ENCODE results near the gene ZSCAN21.
"Not testable (repeated sequence)": the region's sequence is repeated elsewhere in the genome, so short reads cannot be mapped to it uniquely, and the experiment has no call there.

Gene ZSCAN21

DNA sequence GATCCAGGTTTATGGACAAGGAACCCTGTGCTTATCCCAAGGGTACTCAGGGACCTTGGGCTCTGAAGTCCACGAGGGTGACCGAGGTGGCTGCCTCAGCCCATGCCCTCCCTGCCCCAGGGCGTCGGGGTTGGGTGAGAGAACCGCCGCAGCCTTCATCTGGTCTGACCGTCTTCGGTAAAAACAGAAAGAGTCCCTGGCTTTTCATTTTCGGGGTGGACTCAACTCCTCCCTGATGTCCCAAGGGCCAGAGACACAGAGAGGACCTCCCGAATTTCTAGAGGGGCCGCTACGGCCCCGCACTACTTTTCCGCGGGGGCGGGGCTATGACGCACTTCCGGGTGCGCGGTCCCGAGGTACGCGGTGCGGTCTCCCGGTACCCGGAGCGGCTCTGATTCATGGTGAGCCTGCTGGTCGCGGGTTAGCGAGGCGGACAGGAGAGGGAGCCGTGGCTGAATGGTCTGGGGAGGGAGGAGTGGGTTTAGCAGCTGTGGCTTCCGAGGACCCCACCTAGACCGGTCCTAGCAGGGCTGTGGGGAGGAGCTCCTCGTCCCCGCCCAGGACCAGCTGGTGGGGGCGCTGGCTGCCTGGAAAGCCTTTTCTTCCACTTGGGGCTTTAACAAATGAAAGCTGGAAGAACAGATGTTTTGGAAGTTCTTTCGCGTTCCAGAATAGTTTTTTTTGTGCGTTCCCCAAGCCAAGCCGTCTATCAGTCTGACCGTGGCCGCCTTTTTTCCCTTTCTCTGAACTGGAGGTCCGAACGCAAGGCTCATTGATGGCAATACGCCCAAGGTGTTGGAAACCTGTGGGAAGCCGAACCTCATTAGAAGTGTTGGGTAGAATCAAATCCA is at the start of gene ZSCAN21:
TSS of gene ZSCAN21 (plus strand) at position 334 of the 851 bp plus-strand sequence. CDS start 7,233 bp downstream, outside the sequence.
- DNase-seq: peak; percentile 53 to 68

DNA sequence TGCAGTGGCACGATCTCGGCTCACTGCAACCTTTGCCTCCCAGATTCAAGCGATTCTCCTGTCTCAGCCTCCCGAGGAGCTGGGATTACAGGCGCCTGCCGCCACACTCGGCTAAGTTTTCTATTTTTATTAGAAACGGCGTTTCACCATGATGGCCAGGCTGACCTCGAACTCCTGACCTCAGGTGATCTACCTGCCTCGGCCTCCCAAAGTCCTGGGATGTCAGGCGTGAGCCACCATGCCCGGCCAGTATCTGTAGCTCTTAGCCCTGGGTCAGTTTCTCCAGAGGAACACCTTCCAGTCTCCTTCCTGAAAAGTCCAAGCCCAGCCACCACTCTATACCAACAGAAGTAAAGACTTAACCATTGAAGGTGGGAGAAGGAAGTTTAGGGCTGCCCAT is 49.3 kb upstream of the ZSCAN21 start:
- DNase-seq: no peak

DNA sequence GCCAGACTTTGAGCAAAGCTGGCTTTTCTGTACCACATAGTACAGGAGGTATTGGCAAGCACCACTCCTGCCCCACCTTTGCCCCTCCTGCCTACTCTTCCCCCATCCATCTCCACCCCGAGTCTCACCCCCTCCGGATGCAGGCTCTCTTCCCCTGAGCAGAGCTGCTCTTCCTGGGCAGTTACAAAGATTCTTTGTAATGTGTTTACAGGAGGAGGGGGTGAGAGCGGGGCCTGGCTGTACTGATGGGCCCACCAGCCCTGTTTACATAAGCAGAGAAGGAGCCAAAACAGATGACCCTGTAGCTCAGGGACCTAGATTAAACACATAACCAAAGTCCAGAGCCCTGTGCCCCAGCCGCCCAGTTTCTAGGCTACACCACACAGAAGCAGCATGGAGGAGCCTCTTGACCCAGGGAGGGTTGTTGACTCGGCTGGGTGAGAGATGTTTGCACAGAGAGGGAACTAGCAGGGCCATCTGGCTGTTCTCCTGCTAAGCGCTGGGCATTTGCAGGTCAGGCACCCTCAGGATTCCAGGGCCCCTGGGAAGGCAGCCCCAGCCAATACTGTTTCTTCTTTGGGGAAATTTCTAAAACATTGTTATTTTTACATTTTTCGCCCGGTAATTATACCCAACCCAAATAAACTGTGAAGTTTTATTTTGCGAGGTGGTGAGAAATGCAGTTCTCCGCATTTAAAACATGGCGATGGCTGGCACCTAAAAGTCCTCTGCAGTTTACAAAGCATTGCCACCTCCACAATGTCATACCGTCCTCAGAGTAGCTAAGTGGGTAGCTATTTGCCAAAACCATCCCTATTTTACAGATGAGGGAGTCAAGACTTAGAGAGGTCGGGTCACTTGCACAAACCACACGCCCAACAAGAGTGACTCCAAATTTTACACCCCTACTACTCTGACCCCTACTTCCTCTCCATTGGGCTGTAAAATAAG is 45.6 kb upstream of the ZSCAN21 start:
- DNase-seq: no peak

DNA sequence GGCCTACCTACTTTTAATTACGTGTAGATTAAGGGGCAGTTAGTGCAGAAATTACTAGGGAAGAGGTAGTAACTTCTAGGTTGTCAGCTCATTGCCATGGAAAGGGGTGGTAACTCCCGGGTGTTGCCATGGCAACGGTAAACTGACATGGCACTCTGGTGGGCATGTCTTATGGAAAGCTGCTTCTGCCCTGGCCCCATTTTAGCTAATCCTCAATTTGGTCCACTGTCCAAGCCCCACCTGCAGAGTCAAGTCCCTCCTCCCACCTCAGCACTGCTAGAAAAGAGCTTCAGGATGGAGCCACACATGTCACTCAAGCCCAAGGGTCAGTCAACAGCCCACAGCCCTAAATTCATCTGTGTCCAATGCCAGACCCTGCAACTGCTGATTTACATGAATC is 41.7 kb upstream of the ZSCAN21 start:
- DNase-seq: no peak

DNA sequence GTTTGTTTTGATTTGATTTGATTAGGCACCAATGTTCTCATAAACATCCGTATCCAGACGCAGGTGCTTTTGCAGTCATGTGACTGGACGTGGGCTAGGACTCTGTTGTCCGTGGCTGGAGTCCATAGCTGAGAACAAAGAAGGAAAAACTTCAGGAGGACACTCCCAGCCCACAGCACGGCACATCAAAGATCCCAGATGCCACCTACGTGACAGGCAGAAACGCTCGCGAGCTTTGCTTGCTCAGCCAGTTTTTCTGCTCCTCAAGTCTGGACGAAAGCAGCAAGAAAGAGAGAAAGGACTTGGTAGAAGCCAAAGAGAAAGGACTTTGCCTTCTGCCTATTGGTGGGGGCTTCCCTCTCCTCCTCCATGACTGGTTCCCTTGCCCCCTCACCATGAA is 41.0 kb upstream of the ZSCAN21 start:
- no peak for DNase-seq

DNA sequence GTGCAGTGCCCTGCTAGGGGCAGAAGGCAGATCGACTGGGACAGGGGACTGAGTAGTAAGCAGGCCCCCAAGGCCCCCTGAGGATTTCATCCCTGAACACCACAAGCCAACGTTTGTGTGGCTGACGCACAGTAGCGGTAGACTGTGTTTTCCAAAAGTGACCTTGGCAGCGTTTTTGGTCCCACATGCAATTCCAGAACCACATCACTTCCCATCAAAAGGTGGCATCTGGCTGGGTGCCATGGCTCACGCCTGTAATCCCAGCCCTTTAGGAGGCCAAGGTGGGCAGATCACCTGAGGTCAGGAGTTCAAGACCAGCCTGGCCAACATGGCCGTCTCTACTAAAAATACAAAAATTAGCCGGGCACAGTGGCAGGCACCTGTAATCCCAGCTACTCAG is 39.6 kb upstream of the ZSCAN21 start:
- DNase-seq: not testable (repeated sequence)

DNA sequence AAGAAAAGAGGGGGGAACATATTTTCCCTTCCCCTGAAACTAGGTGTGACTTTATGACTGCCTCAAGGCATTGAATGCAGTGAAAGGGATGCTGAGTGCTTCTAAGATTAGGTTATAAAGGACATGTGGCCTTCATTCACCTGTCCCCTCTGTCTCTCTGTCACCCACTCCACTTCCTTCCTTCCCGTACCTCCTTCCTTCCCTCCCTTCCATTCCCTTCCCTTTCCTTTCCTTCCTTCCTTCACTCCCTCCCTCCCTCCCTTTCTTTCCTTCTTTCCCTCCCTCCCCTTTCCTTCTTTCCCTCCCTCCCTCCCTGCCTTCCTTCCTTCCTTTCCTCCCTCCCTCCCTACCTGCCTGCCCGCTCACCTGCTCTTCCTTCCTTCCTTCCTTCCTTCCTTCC is 38.7 kb upstream of the ZSCAN21 start:
- DNase-seq: no peak

DNA sequence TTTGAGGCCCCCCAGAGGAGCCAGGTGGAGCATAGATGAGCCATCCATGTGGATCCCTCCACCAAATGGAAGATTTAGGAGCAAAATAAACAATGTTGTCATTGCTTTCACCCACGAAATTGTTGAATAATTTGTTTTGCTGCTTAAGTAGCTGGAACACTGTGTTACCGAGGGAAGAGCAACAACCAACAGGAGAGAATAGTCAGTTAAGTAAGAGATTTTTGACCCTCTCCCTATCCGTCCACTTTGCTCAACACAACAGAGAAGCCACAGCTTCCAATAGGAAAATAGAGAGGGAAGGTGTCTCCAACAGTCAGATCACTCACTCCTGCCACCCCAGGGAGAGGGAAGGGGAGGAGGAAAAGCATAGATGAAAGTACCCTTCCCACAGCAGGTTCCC is 38.1 kb upstream of the ZSCAN21 start:
- DNase-seq: no peak

DNA sequence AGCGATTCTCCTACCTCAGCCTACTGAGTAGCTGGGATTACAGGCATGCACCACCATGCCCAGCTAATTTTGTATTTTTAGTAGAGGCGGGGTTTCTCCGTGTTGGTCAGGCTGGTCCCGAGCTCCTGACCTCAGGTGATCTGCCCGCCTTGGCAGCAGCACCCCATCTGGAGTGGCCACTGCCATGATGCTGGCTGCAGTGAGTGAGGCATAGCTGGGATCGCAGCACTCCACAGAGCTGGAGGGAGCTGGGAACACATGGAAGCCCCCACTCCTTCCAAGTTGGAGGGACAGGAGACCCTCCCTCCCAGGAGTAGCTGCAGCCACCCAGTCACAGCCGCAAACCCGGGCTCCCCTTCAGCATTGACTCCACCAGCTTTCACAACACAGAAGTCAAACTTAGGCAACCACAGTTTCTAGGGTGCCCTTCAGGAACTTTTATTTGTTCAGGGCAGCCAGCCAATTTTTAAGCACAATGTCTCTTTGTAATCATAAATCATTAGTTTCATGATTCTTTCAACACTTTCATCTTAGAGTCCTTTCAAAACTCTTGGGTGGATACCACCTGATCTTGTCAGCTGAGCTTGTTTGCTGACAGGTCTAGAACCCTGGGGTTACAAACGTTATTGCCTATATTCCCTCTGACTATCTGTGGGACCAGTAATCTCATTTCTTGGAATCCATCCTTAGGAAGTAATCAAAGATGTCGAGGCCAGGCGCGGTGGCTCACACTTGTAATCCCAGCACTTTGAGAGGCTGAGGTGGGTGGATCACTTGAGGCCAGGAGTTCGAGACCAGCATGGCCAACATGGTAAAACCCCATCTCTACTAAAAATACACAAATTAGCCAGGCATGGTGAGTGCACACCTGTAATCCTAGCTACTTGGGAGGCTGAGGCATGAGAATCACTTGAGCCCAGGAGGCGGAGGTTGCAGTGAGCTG is 36.9 kb upstream of the ZSCAN21 start:
- DNase-seq: not testable (repeated sequence)

DNA sequence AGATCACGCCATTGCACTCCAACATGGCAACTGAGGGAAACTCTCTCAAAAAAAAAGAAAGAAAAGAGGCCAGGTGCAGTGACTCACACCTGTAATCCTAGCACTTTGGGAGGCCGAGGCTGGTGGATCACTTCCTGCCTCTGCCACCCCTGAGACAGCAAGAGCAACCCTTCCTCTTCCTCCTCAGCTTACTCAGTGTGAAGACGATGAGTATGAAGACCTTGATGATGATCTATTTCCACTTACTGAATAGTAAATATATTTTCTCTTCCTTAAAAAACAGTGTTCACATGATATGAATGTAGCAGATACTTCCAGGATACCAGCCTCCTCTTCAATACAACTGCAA is 36.3 kb upstream of the ZSCAN21 start:
- DNase-seq: no peak

DNA sequence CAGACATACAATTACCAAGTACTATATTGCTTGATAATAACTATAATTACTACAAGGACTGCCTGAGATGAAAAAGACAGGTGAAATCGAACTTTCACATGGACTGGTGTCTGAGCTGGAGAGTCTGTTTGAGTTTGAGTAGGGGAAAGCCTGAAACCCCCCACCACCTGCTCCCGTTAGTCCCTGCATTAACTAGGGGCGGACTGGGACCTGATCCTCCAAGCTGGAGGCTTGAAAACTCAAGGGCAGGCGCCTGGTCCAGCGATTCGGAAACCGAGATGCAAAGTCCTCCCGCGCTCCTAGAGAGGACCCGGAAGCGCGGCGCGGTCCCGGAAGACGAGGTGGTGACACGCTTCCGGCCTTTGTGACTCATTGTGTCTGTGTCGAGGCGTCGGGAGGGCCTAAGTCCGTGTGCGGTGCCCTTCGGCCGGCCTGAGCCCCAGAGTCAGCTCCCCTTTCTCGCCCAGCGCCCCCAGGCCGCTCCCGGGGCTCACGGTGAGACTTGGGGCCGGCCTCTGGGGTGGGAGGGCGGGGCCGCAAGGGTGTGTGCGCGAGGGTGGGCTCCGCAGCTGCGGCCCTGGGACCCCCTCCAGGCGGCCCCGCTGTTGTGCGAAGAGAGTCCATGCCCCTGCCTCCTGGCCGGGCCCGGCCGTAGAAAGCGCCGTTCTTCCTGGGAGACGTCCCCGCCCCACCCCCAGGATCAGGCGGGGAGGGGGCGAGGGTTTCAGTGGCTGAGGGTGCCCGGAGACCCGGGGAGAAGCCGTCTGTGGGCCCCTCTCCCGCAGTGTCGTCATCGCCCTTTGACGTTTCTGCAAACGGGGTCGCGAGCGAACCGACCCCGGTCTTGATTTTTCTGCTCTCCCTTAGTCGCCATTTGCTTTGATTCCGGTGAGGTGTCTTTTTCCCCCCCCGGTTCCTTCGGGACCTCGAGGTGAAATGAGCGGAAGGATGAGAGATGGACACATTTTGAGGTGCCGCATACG is 34.1 kb upstream of the ZSCAN21 start, which contains the start of gene ZKSCAN1:
TSS of gene ZKSCAN1 (plus strand) at position 365 of the 983 bp plus-strand sequence. CDS start 7,911 bp downstream, outside the sequence.
- DNase-seq: peak; percentile 78 to 84

DNA sequence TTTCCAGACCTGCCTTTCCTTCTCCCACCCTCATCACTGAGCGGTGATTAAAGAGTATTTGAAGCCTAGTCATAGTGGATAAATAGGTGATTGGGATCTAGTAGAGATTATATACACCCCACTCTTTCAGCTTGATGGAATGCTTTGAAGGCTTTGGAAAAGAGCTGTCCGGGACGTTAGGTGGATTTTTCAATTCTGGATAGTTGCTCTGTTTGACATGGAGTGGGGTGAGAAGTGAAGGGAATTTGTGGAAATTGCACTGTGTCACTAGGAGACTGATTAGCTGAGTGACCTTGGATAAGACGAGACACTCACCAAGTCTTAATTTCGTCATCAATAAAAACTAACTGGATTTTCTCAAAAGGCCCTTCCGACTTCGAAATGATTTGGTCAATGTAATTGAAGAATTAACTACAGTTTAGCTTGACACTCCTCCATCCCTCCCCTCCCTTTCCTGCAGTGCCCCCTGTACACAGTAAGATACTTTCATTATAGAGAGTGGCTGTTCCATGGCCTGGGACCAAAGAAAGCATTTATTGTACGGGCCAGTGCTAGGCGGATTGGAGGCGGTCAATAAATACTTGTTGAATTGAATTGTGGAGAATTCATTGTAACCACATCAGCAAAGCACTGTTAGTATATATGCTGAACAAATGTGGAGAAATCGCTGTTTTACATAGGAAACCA is 33.2 kb upstream of the ZSCAN21 start:
- no peak for DNase-seq

DNA sequence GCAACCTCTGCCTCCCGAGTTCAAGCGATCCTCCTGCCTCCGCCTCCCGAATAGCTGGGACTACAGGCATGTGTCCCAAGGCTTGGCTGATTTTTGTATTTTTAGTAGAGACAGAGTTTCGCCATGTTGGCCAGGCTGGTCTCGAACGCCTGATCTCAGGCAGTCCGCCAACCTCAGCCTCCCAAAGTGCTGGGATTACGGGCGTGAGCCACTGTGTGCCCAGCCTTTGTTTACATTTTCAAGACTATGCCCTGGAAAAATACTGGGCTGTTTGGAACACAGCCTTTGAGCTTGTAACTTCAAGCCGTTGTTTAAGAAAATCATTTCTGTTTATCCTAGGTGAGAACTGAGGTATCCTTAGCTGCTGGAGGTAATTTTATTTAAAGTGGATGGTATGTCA is 32.3 kb upstream of the ZSCAN21 start:
- no peak for DNase-seq

DNA sequence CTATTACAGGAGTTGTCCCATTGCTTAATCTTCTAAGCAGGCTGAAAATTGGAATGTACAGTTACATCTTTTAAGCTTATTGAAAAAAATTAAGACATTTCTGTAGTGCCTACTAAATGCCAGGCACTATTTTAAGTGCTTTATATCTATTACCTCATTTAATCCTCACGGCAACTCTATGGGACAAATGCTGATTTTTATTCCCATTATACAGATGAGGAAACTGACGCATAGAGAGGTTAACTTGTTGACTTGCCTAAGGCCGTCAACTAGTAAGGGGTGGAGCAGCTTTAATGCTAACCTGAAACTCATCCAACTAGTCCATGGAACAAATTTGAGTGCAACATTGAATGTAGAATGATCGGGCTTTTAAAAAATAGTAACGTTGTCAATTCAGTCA is 31.7 kb upstream of the ZSCAN21 start:
- DNase-seq: no peak

DNA sequence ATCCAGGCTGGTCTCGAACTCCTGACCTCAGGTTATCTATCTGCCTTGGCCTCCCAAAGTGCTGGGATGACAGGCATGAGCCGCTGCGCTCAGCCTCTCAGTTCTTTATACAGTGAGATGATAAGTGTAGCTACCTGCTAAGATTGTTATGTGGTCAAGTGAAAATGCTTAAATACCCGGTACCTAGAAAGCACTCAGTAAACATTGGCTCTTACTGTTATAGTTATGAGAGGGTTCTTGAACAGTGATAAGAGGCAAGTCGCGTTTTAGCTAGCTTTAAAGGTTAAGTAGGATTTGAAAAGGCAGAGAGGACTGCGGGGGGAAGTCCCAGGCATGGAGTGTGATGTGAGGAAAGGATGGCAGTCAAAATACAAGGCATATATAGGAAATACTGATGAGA is 29.7 kb upstream of the ZSCAN21 start:
- DNase-seq: no peak

DNA sequence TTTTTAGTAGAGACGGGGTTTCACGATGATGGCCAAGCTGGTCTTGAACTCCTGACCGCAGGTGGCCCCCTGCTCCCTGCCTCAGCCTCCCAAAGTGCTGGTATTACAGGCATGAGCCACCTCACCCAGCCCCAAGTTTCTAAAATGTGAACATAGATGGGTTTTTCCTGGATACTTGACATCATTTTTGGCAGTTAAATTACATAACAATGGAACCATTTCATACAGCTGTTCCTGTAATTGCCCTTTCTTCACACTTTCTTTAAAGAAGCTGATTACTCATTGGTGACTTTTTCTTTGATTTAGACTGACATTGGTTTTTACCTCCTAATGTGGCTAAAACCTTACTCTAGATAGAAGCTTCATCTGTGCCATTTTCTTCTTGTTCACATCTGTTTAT is 28.3 kb upstream of the ZSCAN21 start:
- DNase-seq: no peak

DNA sequence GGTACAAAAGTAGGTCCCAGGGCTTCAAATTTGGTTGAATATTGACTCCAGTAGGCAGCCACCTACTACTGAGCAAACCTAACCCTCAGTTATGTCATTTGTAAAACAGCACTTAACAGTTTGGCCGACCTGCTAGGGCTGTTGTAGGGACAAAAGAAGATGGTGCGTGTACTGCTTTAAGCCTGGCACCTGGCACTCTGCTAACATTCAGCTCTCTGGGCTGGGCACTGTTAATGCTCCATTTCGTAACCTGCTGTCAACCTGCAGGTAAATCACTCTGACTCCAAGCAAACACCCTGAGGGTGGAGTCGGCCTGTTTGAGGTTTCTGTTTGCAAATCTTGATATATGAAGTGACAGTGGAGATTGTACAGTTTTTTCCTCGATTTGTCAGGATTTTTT is 27.0 kb upstream of the ZSCAN21 start:
- no peak for DNase-seq

DNA sequence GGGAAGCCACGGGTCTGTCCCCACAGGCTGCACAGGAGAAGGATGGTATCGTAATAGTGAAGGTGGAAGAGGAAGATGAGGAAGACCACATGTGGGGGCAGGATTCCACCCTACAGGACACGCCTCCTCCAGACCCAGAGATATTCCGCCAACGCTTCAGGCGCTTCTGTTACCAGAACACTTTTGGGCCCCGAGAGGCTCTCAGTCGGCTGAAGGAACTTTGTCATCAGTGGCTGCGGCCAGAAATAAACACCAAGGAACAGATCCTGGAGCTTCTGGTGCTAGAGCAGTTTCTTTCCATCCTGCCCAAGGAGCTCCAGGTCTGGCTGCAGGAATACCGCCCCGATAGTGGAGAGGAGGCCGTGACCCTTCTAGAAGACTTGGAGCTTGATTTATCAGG is 26.0 kb upstream of the ZSCAN21 start:
- no peak for DNase-seq

DNA sequence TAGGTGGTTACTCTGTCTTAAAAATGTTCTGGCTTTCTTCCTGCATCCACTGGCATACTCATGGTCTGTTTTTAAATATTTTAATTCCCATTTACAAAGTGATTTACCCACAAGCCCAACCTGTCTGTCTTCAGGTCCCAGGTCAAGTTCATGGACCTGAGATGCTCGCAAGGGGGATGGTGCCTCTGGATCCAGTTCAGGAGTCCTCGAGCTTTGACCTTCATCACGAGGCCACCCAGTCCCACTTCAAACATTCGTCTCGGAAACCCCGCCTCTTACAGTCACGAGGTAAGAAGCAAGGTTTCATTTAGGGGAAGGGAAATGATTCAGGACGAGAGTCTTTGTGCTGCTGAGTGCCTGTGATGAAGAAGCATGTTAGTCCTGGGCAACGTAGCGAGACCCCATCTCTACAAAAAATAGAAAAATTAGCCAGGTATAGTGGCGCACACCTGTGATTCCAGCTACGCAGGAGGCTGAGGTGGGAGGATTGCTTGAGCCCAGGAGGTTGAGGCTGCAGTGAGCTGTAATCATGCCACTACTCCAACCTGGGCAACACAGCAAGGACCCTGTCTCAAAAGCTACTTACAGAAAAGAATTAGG is 25.5 kb upstream of the ZSCAN21 start:
- no peak for DNase-seq

DNA sequence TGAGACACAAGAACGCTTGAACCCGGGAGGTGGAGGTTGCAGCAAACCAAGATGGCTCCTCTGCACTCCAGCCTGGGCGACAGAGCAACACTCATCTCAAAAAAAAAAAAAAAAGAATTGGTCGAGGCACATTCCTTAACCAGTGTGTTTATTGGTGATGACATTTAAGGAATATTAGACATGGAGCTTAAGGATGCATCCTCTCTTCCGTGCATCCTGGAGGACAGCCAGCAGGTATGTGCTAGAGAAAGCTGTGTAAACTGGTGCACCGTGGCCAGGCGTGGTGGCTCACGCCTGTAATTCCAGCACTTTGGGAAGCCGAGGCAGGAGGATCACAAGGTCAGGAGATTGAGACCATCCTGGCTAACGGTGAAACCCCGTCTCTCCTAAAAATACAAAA is 22.4 kb upstream of the ZSCAN21 start:
- no peak for DNase-seq
